ENCODE measurements around the gene KANK2.

GRCh38 chr19:11240008-11240444 is 42.7 kb upstream of the KANK2 start:
- TF ChIP-seq CTCF (IDR thresholded peaks at IDR 0.05; ENCODE audit: low read depth, low read length, poor library complexity, severe bottlenecking), result no peak
- TF ChIP-seq EZH2phosphoT487 (IDR thresholded peaks at IDR 0.05; ENCODE audit: borderline replicate concordance, low read length), result no peak
